Right lobe of liver (tissue), 4 donors: ENCODE results near the gene HSD17B2.

Source experiments
- POLR2A ChIP-seq: fragments of 450-650 bp; IDR thresholded peaks from one replicate; pipeline ENCODE4 v1.6.1; 2017; ENCODE audit warnings: antibody characterized with exemption, mild to moderate bottlenecking
- TF ChIP-seq, protein P1 (sequence below), 4 donors: fragments of 200-600 bp in 3 of 4; fragments of 450-650 bp in 1 of 4; IDR thresholded peaks; one replicate each; pipeline versions ENCODE4 v1.5.1 to v1.8.0; 2016 to 2022; ENCODE audit warnings: antibody characterized with exemption in 4 of 4, mild to moderate bottlenecking in 2 of 4
- donor health status: DM: no; HTN: no; CAD: no.
- donor health status: DM: no; HTN: no; CAD: no.
- donor health status: DM: no; HTN: yes; CAD: no.

GRCh38 chr16:82082097-82082496, 47.0 kb downstream of the HSD17B2 start:
- TF ChIP-seq, protein P1, sequence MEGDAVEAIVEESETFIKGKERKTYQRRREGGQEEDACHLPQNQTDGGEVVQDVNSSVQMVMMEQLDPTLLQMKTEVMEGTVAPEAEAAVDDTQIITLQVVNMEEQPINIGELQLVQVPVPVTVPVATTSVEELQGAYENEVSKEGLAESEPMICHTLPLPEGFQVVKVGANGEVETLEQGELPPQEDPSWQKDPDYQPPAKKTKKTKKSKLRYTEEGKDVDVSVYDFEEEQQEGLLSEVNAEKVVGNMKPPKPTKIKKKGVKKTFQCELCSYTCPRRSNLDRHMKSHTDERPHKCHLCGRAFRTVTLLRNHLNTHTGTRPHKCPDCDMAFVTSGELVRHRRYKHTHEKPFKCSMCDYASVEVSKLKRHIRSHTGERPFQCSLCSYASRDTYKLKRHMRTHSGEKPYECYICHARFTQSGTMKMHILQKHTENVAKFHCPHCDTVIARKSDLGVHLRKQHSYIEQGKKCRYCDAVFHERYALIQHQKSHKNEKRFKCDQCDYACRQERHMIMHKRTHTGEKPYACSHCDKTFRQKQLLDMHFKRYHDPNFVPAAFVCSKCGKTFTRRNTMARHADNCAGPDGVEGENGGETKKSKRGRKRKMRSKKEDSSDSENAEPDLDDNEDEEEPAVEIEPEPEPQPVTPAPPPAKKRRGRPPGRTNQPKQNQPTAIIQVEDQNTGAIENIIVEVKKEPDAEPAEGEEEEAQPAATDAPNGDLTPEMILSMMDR (IDR thresholded peaks at IDR 0.05): no peak
- TF ChIP-seq POLR2A: no peak
